ENCODE measurements around the gene PIK3CG. TPM values are rescaled to one million over a fixed set of nuclear protein-coding genes. Genes with fewer than 3 reads are reported as not detected.

The PIK3CG gene
- total RNA-seq, 1 donor from 2014 or later, result 1.7 TPM

DNA sequence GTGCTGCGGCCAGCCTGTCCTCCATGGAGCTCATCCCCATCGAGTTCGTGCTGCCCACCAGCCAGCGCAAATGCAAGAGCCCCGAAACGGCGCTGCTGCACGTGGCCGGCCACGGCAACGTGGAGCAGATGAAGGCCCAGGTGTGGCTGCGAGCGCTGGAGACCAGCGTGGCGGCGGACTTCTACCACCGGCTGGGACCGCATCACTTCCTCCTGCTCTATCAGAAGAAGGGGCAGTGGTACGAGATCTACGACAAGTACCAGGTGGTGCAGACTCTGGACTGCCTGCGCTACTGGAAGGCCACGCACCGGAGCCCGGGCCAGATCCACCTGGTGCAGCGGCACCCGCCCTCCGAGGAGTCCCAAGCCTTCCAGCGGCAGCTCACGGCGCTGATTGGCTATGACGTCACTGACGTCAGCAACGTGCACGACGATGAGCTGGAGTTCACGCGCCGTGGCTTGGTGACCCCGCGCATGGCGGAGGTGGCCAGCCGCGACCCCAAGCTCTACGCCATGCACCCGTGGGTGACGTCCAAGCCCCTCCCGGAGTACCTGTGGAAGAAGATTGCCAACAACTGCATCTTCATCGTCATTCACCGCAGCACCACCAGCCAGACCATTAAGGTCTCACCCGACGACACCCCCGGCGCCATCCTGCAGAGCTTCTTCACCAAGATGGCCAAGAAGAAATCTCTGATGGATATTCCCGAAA is 2.7 kb downstream of the PIK3CG start:
- Histone ChIP-seq H3K36me3 (no peaks in the 10 kb centered on the region), H3K27me3 (ENCODE audit: low read depth) (no peaks in the 10 kb centered on the region), H3K27ac (replicated peaks) (no peak overlapping the region), H3K4me1 (peaks cover 20% of the 10 kb centered on the region), H3K9me3 (replicated peaks) (no peaks in the 10 kb centered on the region), H3K4me3 (no peak overlapping the region)
- intact Hi-C loops (cut with micrococcal nuclease), result no loop called here
- no peak for TF ChIP-seq CTCF (IDR thresholded peaks at IDR 0.05; ENCODE audit: borderline replicate concordance)
- no peak for DNase-seq

GRCh38 chr7:106868364-106868763 is 3.3 kb downstream of the PIK3CG start:
- H3K9me3 ChIP-seq (replicated peaks), result no peaks in the 10 kb centered on the region
- intact Hi-C loops (cut with micrococcal nuclease), result no loop called here
- no peak for TF ChIP-seq CTCF (IDR thresholded peaks at IDR 0.05; ENCODE audit: borderline replicate concordance)
- no peaks in the 10 kb centered on the region for H3K36me3 ChIP-seq
- H3K4me3 ChIP-seq, result no peak overlapping the region
- DNase-seq, result no peak
- no peaks in the 10 kb centered on the region for H3K27me3 ChIP-seq (ENCODE audit: low read depth)
- peaks cover 16% of the 10 kb centered on the region for H3K4me1 ChIP-seq
- no peak overlapping the region for H3K27ac ChIP-seq (replicated peaks)

- Histone ChIP-seq H3K27ac (replicated peaks) (no peak overlapping the region), H3K27me3 (ENCODE audit: low read depth) (no peaks in the 10 kb centered on the region), H3K36me3 (no peaks in the 10 kb centered on the region), H3K4me1 (no peaks in the 10 kb centered on the region), H3K4me3 (no peak overlapping the region), H3K9me3 (replicated peaks) (no peaks in the 10 kb centered on the region)
- no peak for TF ChIP-seq CTCF (IDR thresholded peaks at IDR 0.05; ENCODE audit: borderline replicate concordance)
- intact Hi-C loops (cut with micrococcal nuclease), result no loop called here
- no peak for DNase-seq
Observed at GRCh38 chr7:106869954-106870353, 4.9 kb downstream of the PIK3CG start.

DNA sequence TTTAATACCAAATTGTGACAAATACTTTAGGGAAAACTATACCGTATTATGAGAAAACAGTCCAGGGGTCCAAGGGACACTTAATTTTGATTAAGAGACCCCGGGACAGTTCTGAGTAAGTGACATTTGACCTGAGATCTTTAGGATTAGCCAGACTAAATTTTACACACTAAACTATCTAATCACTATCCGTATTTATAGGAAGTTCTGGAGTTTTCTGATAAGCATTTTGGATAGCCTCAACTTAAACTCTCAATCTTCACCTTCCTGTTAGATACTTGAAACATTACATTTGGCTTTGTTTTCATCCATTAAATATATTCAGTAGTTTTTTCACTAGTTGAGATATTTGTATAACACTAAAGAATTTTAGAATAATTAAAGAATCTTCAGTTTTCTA is 5.4 kb downstream of the PIK3CG start:
- no peaks in the 10 kb centered on the region for H3K9me3 ChIP-seq (replicated peaks)
- intact Hi-C loops (cut with micrococcal nuclease), result no loop called here
- no peak overlapping the region for H3K4me3 ChIP-seq
- no peaks in the 10 kb centered on the region for H3K36me3 ChIP-seq
- DNase-seq, result no peak
- H3K27ac ChIP-seq (replicated peaks), result no peak overlapping the region
- H3K4me1 ChIP-seq, result no peaks in the 10 kb centered on the region
- no peak for TF ChIP-seq CTCF (IDR thresholded peaks at IDR 0.05; ENCODE audit: borderline replicate concordance)
- H3K27me3 ChIP-seq (ENCODE audit: low read depth), result no peaks in the 10 kb centered on the region

DNA sequence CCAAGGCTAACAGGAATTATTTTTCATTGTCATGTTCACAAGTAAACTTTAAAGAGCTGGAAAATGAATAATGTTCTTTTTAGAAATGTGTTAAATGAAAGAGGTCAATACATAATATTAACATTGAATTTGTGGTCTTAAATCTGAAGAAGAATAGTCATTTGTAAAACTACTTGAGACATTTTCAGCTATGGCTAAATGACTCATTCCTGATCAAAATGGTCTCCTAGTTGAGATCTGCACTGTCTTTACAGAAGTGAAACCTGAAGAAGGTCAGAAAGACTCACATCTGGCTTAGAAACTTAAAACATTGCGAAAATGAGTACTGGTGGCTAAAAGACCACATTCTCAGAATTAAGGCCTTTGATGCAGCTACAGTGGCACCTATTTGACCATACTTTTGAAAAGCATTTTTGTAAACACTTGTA is 5.9 kb downstream of the PIK3CG start:
- H3K27me3 ChIP-seq (ENCODE audit: low read depth), result no peaks in the 10 kb centered on the region
- intact Hi-C loops (cut with micrococcal nuclease), result no loop called here
- TF ChIP-seq CTCF (IDR thresholded peaks at IDR 0.05; ENCODE audit: borderline replicate concordance), result no peak
- H3K9me3 ChIP-seq (replicated peaks), result no peaks in the 10 kb centered on the region
- no peaks in the 10 kb centered on the region for H3K36me3 ChIP-seq
- no peak overlapping the region for H3K27ac ChIP-seq (replicated peaks)
- no peak overlapping the region for H3K4me3 ChIP-seq
- DNase-seq, result no peak
- H3K4me1 ChIP-seq, result no peaks in the 10 kb centered on the region

All from left ventricle myocardium inferior (tissue), 1 donor.